PC-9 (cell line): ENCODE results near the gene LARP4B. TPM values are rescaled to one million over a fixed set of nuclear protein-coding genes. Genes with fewer than 3 reads are reported as not detected.

Experiments
- BruUV-seq: library from RNA; stranded (reverse); fragments of 400-500 nt; replicated peaks from 2 replicates; lab custom pipeline; 2021; lab: Mats Ljungman, UMichigan
- CTCF ChIA-PET: fragments of 300-600 bp; sonication (Branson Sonifier 250); formaldehyde crosslinking; loops from one replicate; lab custom pipeline; 2022; ENCODE audit warnings: antibody characterized with exemption; lab: Charles Lee
- POLR2A ChIA-PET: fragments of 300-600 bp; sonication (Branson Sonifier 250); formaldehyde crosslinking; loops from one replicate; lab custom pipeline; 2022; ENCODE audit warnings: antibody characterized with exemption; ENCODE audit not compliant: unreplicated experiment; lab: Charles Lee
- DNase-seq, 2 experiments: peaks; one replicate each; pipeline versions ENCODE4 v3.0.0 to v3.0.0-alpha.2; 2015 to 2022; ENCODE audit warnings: mixed read lengths in 1 of 2
- H2AFZ ChIP-seq: fragments of 200-600 bp; sonication (generic); 2 replicates; pipeline ENCODE4 v1.8.1; 2017; ENCODE audit warnings: antibody characterized with exemption
- H3F3A ChIP-seq: fragments of 200-600 bp; sonication (generic); 2 replicates; pipeline ENCODE4 v1.8.1; 2017; ENCODE audit warnings: antibody characterized with exemption, mild to moderate bottlenecking, low read depth; ENCODE audit not compliant: insufficient read depth
- H3K27ac ChIP-seq: fragments of 200-600 bp; sonication (generic); 2 replicates; pipeline ENCODE4 v1.6.1; 2016; ENCODE audit warnings: mixed run types
- H3K27me3 ChIP-seq: fragments of 200-600 bp; sonication (generic); 2 replicates; pipeline ENCODE4 v1.6.1; 2016; ENCODE audit warnings: low read depth, mixed run types; ENCODE audit not compliant: insufficient read depth
- H3K36me3 ChIP-seq: fragments of 200-600 bp; sonication (generic); 2 replicates; pipeline ENCODE4 v1.6.1; 2016; ENCODE audit warnings: low read depth, mixed run types
- H3K4me1 ChIP-seq: fragments of 200-600 bp; sonication (generic); replicated peaks from 2 replicates; pipeline ENCODE4 v1.6.1; 2016; ENCODE audit warnings: mixed run types; ENCODE audit not compliant: insufficient read depth
- H3K4me2 ChIP-seq: fragments of 200-600 bp; sonication (generic); 2 replicates; pipeline ENCODE4 v1.6.1; 2017; ENCODE audit warnings: mixed run types
- H3K4me3 ChIP-seq: fragments of 200-600 bp; sonication (generic); 2 replicates; pipeline ENCODE4 v1.6.1; 2016; ENCODE audit warnings: mixed run types
- H3K79me2 ChIP-seq: fragments of 200-600 bp; sonication (generic); 2 replicates; pipeline ENCODE4 v1.6.1; 2017; ENCODE audit warnings: low read depth, mixed run types
- H3K9me2 ChIP-seq: fragments of 200-600 bp; sonication (generic); 2 replicates; pipeline ENCODE4 v1.8.1; 2017; ENCODE audit warnings: mild to moderate bottlenecking; ENCODE audit not compliant: insufficient read depth
- H3K9me3 ChIP-seq: fragments of 200-600 bp; sonication (generic); 2 replicates; pipeline ENCODE4 v1.8.1; 2016; ENCODE audit warnings: low read depth; ENCODE audit not compliant: insufficient read depth
- H4K20me1 ChIP-seq: fragments of 200-600 bp; sonication (generic); 2 replicates; pipeline ENCODE4 v1.8.1; 2017; ENCODE audit not compliant: insufficient read depth
- EZH2 ChIP-seq: fragments of 200-600 bp; sonication (generic); IDR thresholded peaks from 2 replicates; pipeline ENCODE4 v1.8.0; 2017; ENCODE audit warnings: antibody characterized with exemption, low read depth
- intact Hi-C: fragments of 100-400 bp; cut with micrococcal nuclease; formaldehyde crosslinking; loops from one replicate; pipeline ENCODE4 v1.10.0; 2022; ENCODE audit not compliant: unreplicated experiment
- total RNA-seq: library from RNA; stranded (reverse); gene quantifications from 2 replicates; pipeline ENCODE4 v1.2.3, GENCODE V29; 2021
- TF ChIP-seq, protein P1 (sequence below): fragments of 200-600 bp; sonication (generic); conservative IDR thresholded peaks from 2 replicates; pipeline ENCODE4 v1.6.1; 2017; ENCODE audit warnings: mixed run types, antibody characterized with exemption, mild to moderate bottlenecking, moderate library complexity

The LARP4B gene
- total RNA-seq, 1 experiment from 2014 or later, result 93.4 TPM

DNA sequence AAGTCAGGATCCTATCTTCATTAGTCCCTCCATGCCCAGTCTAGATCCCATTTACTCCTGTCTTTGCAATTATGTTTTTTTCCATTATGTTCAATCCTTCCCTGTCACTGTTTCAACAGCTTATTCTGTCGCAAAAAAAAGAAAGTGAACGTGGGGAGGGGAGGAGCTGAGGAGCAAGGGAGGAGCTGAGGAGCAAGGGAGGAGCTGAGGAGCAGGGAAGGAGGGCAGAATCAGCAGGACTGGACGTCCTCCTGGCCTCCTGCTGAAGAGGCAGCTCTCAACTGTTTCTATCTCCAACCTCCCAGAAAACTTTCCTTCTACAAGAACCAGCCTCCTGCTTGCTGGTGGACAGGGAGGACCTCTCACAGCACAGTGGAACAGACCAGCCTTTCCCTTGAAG is 26.0 kb downstream of the LARP4B start:
- no peak for TF ChIP-seq EZH2
- TF ChIP-seq, protein P1, sequence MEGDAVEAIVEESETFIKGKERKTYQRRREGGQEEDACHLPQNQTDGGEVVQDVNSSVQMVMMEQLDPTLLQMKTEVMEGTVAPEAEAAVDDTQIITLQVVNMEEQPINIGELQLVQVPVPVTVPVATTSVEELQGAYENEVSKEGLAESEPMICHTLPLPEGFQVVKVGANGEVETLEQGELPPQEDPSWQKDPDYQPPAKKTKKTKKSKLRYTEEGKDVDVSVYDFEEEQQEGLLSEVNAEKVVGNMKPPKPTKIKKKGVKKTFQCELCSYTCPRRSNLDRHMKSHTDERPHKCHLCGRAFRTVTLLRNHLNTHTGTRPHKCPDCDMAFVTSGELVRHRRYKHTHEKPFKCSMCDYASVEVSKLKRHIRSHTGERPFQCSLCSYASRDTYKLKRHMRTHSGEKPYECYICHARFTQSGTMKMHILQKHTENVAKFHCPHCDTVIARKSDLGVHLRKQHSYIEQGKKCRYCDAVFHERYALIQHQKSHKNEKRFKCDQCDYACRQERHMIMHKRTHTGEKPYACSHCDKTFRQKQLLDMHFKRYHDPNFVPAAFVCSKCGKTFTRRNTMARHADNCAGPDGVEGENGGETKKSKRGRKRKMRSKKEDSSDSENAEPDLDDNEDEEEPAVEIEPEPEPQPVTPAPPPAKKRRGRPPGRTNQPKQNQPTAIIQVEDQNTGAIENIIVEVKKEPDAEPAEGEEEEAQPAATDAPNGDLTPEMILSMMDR, result no peak
- no peak overlapping the region for H3K4me2 ChIP-seq
- peaks cover 35% of the 10 kb centered on the region for H4K20me1 ChIP-seq
- peaks cover 13% of the 10 kb centered on the region; the same call in 1 of the 2 replicates for H3F3A ChIP-seq
- no peaks in the 10 kb centered on the region; the same call in 1 of the 2 replicates for H3K36me3 ChIP-seq
- DNase-seq, result no peak
- no peaks in the 10 kb centered on the region for H3K27me3 ChIP-seq
- intact Hi-C loops, result no loop called here
- H3K4me3 ChIP-seq, result no peak overlapping the region
- peaks cover 64% of the 10 kb centered on the region for H3K79me2 ChIP-seq
- CTCF ChIA-PET, result no interaction called here
- no peak overlapping the region for H2AFZ ChIP-seq
- H3K4me1 ChIP-seq, result no peaks in the 10 kb centered on the region
- POLR2A ChIA-PET, result no interaction called here
- no peaks in the 10 kb centered on the region for H3K9me3 ChIP-seq
- BruUV-seq, result no TSS peak
- no peaks in the 10 kb centered on the region for H3K9me2 ChIP-seq
- H3K27ac ChIP-seq, result no peak overlapping the region

DNA sequence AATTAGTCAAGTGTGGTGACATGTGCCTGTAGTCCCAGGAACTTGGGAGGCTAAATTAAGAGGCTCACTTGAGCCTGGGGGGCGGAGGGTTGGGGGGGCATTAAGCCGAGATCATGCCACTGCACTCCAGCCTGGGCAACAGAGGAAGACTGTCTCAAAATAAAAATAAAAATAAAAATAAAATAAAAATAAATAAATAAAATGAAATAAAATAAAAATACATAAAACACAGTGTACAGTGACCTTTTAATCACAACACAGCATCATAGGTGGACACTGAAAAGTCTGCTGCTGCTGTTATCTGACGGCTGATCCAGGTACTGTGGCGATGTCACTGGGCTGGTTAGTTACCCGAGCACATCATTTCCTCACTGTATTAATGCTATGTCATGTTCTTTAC is 27.1 kb downstream of the LARP4B start:
- no TSS peak for BruUV-seq
- no peak overlapping the region for H3K4me3 ChIP-seq
- H3K27me3 ChIP-seq, result no peaks in the 10 kb centered on the region
- POLR2A ChIA-PET, result no interaction called here
- no peak overlapping the region for H3K4me2 ChIP-seq
- peaks cover 15% of the 10 kb centered on the region; the same call in 1 of the 2 replicates for H3F3A ChIP-seq
- intact Hi-C loops, result no loop called here
- no peaks in the 10 kb centered on the region for H3K4me1 ChIP-seq
- peaks cover 41% of the 10 kb centered on the region for H4K20me1 ChIP-seq
- TF ChIP-seq, protein P1, result no peak
- peaks cover 60% of the 10 kb centered on the region for H3K79me2 ChIP-seq
- H3K27ac ChIP-seq, result no peak overlapping the region
- CTCF ChIA-PET, result no interaction called here
- H2AFZ ChIP-seq, result no peak overlapping the region
- H3K9me3 ChIP-seq, result no peaks in the 10 kb centered on the region
- no peaks in the 10 kb centered on the region for H3K36me3 ChIP-seq
- H3K9me2 ChIP-seq, result no peaks in the 10 kb centered on the region
- DNase-seq, result no peak

DNA sequence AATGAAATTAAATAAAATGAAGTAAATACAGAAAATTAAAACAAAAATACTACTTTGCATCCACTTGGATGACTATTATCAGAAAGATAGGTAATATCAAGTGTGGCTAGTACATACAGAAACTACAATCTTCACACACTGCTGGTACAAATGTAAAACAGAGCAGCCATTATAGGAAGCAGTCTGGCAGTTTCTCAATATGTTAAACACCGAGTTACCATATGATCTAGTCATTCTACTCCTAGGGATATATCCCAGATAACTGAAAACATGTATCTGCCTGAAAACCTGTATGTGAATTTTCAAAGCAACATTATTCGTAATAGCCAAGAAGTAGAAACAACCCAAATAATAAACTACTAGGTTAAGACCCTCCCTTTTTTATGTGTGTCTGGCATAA is 33.4 kb downstream of the LARP4B start:
- CTCF ChIA-PET, result no interaction called here
- peaks cover 79% of the 10 kb centered on the region for H4K20me1 ChIP-seq

More for the DNA sequence above, 33.4 kb downstream of the LARP4B start:
- intact Hi-C loops, result no loop called here
- no peaks in the 10 kb centered on the region for H3K9me2 ChIP-seq
- no peak overlapping the region for H3K4me2 ChIP-seq
- BruUV-seq, result no TSS peak
- no peaks in the 10 kb centered on the region for H3K9me3 ChIP-seq
- peaks cover 76% of the 10 kb centered on the region for H3K79me2 ChIP-seq
- no peaks in the 10 kb centered on the region for H3K4me1 ChIP-seq
- POLR2A ChIA-PET, result no interaction called here
- H3K36me3 ChIP-seq, result no peaks in the 10 kb centered on the region
- no peak for DNase-seq
- no peak overlapping the region for H3K27ac ChIP-seq
- H3K27me3 ChIP-seq, result no peaks in the 10 kb centered on the region
- TF ChIP-seq, protein P1, result no peak
- TF ChIP-seq EZH2, result no peak
- H2AFZ ChIP-seq, result no peak overlapping the region
- H3F3A ChIP-seq, result peaks cover 3% of the 10 kb centered on the region; the same call in 1 of the 2 replicates
- H3K4me3 ChIP-seq, result no peak overlapping the region
